ENCODE measurements around the gene FGD3. TPM values are rescaled to one million over a fixed set of nuclear protein-coding genes. Genes with fewer than 3 reads are reported as not detected.

FGD3 gene
- total RNA-seq, 2 experiments from 2014 or later = 102 to 104 TPM

DNA sequence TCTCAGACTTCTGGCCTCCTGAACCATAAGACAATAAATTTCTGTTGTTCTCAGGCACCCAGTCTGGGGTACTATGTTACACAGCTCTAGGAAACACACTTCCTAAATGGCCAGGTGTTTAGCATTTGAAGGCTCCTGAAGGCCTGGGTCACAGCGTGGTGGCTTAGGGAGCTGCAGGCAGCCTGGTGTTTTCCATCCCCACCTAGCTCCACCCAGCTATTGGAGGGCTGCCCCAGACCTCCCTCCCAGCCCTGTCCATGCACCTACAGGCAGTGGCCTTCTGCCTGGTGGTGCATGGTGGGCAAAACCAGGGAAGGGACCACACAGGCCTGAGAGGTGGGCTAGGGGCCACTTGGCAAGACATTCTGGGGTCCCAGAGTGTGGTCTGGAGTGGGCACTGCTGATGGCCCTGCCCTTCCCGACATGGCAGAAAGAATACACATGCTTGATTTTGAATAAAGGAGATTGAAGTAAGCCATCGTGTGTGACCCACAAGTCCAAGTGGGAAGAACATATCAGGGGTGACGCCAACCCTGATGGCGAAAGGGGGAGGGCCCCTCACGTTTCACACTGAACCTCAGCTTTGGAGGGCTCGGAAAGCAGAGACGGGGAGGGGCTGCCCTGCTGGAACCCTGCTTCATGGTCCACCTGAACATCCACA, 109.8 kb downstream of the FGD3 start:
- Mint-ChIP-seq H3K36me3 (ENCODE audit: low read depth) (peaks cover 14% of the 10 kb centered on the region), H3K4me1 (peaks cover 50% of the 10 kb centered on the region), H3K9me3 (no peaks in the 10 kb centered on the region), H3K27me3 (no peaks in the 10 kb centered on the region), H3K27ac (peak overlapping the region; percentile 5), H3K4me3 (peak overlapping the region; percentile 35)
- CTCF ChIA-PET = interaction anchor here (0.5 to 1.1 kb wide), 3 partner anchors 19 to 52 kb away, joined by 3 read pairs; no protein-coding TSS in a partner anchor
- DNase-seq = no peak
- POLR2A ChIA-PET = no interaction called here

GRCh38 chr9:93057703-93058354, 110.5 kb downstream of the FGD3 start:
- Mint-ChIP-seq H3K27ac (peak overlapping the region; percentile 71), H3K4me3 (peak overlapping the region; percentile 62), H3K9me3 (no peaks in the 10 kb centered on the region), H3K36me3 (ENCODE audit: low read depth) (peaks cover 18% of the 10 kb centered on the region), H3K27me3 (no peaks in the 10 kb centered on the region), H3K4me1 (peaks cover 56% of the 10 kb centered on the region)
- CTCF ChIA-PET = interaction anchor here (1.1 kb wide), 1 partner anchor 51 kb away, joined by 3 read pairs; no protein-coding TSS in a partner anchor
- POLR2A ChIA-PET = no interaction called here
- no peak for DNase-seq

- H3K4me3 Mint-ChIP-seq = peak within 1 kb of the TSS; percentile 92
Observed at GRCh38 chr9:93058355-93059010, 111.2 kb downstream of the FGD3 start, which contains the start of gene SUSD3. SUSD3 (plus strand) TSS chr9:93058701; CDS start chr9:93058743, 42 bp downstream.

DNA sequence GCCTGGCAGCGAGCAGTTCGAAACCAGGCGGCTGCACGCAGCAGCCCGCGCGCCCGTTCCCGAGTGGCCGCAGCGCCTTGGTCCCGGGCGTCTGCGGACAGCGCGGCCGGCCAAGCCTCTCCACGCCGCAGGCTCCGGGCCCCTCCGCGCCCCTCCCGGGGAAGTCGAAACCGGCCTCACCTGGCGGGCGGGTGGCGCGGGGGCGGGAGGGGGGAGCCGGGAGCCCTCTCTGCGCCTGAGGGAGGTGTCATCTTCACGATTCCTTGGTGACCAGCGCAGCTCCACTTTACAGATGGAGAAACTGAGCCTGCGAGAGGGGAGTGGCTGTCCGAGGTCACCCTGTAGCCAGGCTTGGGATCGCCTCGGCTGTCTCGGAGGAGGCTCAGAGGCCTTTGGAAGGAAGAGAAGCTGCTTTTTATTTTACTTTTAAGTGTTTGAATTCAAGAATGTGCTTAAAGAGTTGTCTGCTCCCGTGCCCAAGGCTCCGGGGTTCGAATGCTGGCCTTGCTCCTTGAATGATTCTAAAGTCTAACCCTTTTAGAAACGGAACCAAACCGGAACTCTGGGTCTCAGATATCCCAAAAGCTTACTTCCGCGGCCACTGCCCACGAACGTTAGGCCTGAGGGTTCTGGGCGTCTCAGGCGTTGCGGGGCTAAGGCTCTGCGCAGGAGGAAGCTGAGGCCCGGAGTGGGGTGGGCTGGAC, 111.8 kb downstream of the FGD3 start:
- Mint-ChIP-seq H3K27me3 (no peaks in the 10 kb centered on the region), H3K36me3 (ENCODE audit: low read depth) (peaks cover 23% of the 10 kb centered on the region), H3K9me3 (no peaks in the 10 kb centered on the region), H3K4me3 (peak overlapping the region; percentile 92), H3K4me1 (peaks cover 70% of the 10 kb centered on the region), H3K27ac (peak overlapping the region; percentile 83)
- ChIA-PET CTCF (interaction anchor here (1.2 to 2.7 kb wide), 6 partner anchors 24 to 105 kb away, joined by 3 to 16 read pairs (median 6); no protein-coding TSS in a partner anchor), POLR2A (interaction anchor here (0.5 to 3.1 kb wide), 21 partner anchors 9 to 393 kb away, joined by 3 to 39 read pairs (median 4); partner anchors contain the start of genes CARD19 and NINJ1)
- peak; percentile 46 for DNase-seq

More at GRCh38 chr9:93058355-93059010, 111.2 kb downstream of the FGD3 start, which contains the start of gene SUSD3:
- H3K27me3 Mint-ChIP-seq = no peaks in the 10 kb centered on the region
- no peaks in the 10 kb centered on the region for H3K9me3 Mint-ChIP-seq
- H3K36me3 Mint-ChIP-seq (ENCODE audit: low read depth) = peaks cover 18% of the 10 kb centered on the region
- peaks cover 63% of the 10 kb centered on the region for H3K4me1 Mint-ChIP-seq
- POLR2A ChIA-PET = interaction anchor here (0.7 to 3.1 kb wide), 13 partner anchors 8 to 93 kb away, joined by 3 to 39 read pairs (median 5); partner anchors contain the start of genes CARD19 and NINJ1
- CTCF ChIA-PET = interaction anchor here (1.2 to 2.7 kb wide), 5 partner anchors 25 to 104 kb away, joined by 3 to 16 read pairs (median 8); no protein-coding TSS in a partner anchor
- DNase-seq = peak; percentile 77
- H3K27ac Mint-ChIP-seq = peak within 1 kb of the TSS; percentile 83

DNA sequence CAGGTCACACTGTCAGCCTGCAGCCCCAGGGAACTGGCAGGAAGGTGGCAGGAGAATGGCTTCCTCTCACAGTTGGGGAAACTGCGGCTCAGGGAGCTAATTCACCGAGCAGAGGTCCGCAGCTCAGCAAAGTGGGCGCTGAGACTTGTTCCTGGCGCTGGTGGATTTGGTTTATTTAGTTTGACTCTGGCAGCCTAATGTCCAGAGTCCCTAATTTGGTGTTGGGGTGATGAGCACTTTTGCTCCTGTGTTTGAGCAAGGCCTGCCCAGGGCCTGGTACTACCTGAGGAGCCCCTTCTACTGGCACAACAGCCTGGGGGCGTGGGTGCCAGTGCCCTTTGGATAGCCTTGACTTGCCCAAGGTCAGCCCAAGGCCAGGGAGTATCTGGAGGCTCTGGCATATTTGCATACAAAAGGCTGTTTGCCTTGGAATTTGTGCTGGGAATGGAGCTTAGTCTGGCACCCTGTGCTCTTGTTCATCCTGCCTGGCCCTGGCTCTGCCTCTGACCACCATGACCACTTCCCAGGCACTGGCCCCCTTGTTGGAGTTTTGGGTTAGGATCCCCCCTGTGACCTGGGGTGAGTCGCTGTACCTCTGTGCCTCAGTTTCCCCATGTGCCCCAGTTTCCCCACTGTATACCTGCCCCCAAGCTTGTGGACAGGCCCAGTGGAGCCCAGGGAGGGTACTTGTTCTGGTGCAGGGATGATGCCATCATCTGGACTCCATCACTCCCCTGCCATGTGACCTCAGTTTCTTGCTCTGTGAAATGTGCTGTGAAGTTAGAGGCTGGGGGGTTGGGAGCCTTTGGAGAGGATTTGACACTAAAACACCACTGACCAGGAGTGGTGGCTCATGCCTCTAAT, 112.6 kb downstream of the FGD3 start:
- Mint-ChIP-seq H3K9me3 (no peaks in the 10 kb centered on the region), H3K4me1 (peaks cover 73% of the 10 kb centered on the region), H3K27me3 (no peaks in the 10 kb centered on the region), H3K4me3 (peak overlapping the region; percentile 92), H3K27ac (peak overlapping the region; percentile 83), H3K36me3 (ENCODE audit: low read depth) (peaks cover 31% of the 10 kb centered on the region)
- ChIA-PET POLR2A (interaction anchor here (0.5 to 3.1 kb wide), 24 partner anchors 8 to 392 kb away, joined by 3 to 39 read pairs (median 4); partner anchors contain the start of genes CARD19 and NINJ1), CTCF (interaction anchor here (0.9 to 2.7 kb wide), 7 partner anchors 13 to 106 kb away, joined by 3 to 16 read pairs (median 3); no protein-coding TSS in a partner anchor)
- DNase-seq = no peak

- Mint-ChIP-seq H3K4me1 (peaks cover 75% of the 10 kb centered on the region), H3K27me3 (no peaks in the 10 kb centered on the region)
- DNase-seq = no peak
Observed at GRCh38 chr9:93060746-93061259, 113.5 kb downstream of the FGD3 start.

DNA sequence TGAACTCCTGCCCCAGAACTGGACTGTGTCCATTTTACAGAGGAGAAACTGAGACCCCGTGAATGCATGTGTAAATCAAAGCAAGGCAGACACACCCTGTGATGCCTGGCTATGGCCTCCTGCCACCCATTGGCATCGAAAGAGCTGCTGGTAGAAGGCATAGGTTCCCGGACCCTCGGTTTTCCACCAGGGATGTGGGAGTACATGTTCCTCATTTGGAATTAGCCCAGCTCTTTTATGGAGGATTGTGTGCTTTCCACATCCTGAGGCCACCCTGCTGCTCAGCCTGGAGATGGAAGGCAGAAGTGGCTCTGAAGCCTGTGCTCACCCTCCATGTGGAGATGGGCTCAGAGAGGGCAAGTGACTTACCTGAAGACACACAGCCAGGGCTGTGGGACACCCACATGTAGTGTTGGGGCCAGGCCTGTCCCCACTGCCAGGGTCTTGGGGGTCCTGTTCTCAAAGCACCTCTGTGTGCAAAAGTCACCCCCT, 114.0 kb downstream of the FGD3 start:
- POLR2A ChIA-PET = interaction anchor here (0.6 to 3.1 kb wide), 9 partner anchors 11 to 107 kb away, joined by 3 to 39 read pairs (median 4); partner anchors contain the start of gene CARD19
- no peaks in the 10 kb centered on the region for H3K27me3 Mint-ChIP-seq
- H3K9me3 Mint-ChIP-seq = no peaks in the 10 kb centered on the region
- CTCF ChIA-PET = interaction anchor here (2.6 to 2.7 kb wide), 2 partner anchors 46 to 59 kb away, joined by 9 to 16 read pairs; no protein-coding TSS in a partner anchor
- no peak for DNase-seq
- peaks cover 42% of the 10 kb centered on the region for H3K36me3 Mint-ChIP-seq (ENCODE audit: low read depth)
- H3K4me1 Mint-ChIP-seq = peaks cover 79% of the 10 kb centered on the region
- peak overlapping the region; percentile 92 for H3K4me3 Mint-ChIP-seq
- H3K27ac Mint-ChIP-seq = peak overlapping the region; percentile 83

More at GRCh38 chr9:93060746-93061259, 113.5 kb downstream of the FGD3 start:
- peaks cover 38% of the 10 kb centered on the region for H3K36me3 Mint-ChIP-seq (ENCODE audit: low read depth)
- peak overlapping the region; percentile 92 for H3K4me3 Mint-ChIP-seq
- POLR2A ChIA-PET = interaction anchor here (0.6 to 3.1 kb wide), 10 partner anchors 11 to 106 kb away, joined by 3 to 39 read pairs (median 5); partner anchors contain the start of gene CARD19
- CTCF ChIA-PET = interaction anchor here (2.6 to 2.7 kb wide), 2 partner anchors 47 to 58 kb away, joined by 9 to 16 read pairs; no protein-coding TSS in a partner anchor
- H3K27ac Mint-ChIP-seq = peak overlapping the region; percentile 83
- H3K9me3 Mint-ChIP-seq = no peaks in the 10 kb centered on the region

DNA sequence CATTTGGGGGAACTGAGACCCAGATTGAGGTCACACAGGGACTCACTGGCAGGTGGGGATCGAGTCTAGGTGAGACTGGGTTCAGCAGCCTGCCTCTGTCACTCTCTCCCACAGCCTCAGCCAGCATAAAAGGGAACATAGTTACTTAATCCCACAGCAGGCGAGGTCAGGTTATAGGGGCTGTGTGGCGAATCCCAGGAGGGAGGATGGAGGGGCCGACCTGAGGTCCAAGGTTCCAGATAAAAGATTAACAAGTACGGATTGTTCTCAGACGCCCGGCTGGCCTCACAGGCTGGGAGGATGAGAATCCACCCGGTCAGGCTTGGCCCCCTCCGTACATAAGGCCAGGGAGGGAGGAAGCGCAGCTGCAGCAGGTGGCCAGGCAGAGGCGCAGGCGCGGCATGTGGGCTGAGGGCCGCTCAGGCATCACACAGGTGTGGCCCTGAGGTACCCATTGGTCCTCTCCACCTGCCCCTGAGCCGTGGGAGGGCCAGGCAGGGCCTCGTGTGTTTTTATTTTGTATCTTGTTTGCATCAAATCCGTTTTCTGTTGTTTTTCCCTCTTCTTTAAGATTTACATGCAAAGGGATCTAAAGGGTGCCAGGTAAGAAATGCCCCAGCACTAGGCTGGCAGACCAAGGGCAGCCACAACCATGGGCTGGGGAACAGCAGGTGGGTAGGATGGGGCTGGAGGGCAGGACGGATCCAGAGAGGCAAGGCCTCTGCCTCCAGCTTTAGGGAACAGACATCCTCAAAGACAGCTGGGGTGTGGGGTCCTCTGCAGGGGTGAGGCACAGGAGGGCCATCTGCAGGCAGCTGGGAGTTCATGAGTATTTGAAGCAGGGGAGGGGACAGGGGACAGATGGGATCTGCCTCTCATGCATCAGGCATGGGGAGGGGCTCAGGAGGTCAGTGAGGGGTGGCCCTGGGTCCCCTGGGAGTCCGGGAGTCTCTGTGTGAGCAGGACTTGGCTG, 114.8 kb downstream of the FGD3 start:
- H3K4me3 Mint-ChIP-seq = peak overlapping the region; percentile 11
- peaks cover 82% of the 10 kb centered on the region for H3K4me1 Mint-ChIP-seq
- peaks cover 47% of the 10 kb centered on the region for H3K36me3 Mint-ChIP-seq (ENCODE audit: low read depth)
- no peaks in the 10 kb centered on the region for H3K27me3 Mint-ChIP-seq
- CTCF ChIA-PET = interaction anchor here (0.7 to 1.0 kb wide), 2 partner anchors 33 to 47 kb away, joined by 3 read pairs; no protein-coding TSS in a partner anchor
- DNase-seq = no peak
- peak overlapping the region; percentile 83 for H3K27ac Mint-ChIP-seq
- POLR2A ChIA-PET = interaction anchor here (3.1 kb wide), 1 partner anchor 35 kb away, joined by 39 read pairs; the partner anchor contains the start of gene CARD19
- H3K9me3 Mint-ChIP-seq = no peaks in the 10 kb centered on the region

DNA sequence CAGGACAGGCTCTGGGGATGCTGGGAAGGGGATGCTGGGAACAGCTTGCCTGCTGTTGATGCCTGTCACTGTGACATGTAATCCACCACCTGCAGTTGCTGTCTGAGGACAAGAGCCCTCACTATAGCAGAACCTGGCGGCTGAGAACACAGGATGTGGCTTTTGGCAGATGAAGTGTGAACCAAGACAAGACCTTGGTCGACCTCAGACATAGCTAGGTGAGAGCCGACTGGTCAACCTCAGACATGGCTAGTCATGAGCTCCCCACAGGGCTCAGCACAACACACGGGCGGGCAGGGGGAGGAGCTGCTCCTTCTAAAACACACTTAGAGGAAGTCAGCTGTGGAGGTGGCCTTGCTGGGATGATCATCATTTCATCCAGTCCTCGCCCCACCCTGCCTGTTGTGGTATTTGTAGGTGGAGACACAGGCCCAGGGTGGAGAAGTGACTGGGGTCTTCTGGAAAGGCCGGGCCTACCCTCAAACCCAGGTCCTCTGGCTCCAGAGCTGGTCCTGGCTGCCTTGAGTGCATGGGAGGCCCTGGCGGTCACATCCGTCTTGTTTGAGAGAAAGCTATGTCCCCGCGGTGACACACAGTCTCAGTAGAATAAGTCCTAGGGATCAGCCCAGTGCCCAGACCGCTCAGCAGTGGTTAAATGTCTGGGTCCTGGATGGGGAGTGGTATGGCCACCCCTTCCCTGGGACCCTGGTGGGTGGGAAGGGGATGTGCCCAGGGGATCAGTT, 117.2 kb downstream of the FGD3 start:
- no peaks in the 10 kb centered on the region for H3K9me3 Mint-ChIP-seq
- no peaks in the 10 kb centered on the region for H3K27me3 Mint-ChIP-seq
- H3K27ac Mint-ChIP-seq = peak overlapping the region; percentile 94
- H3K4me1 Mint-ChIP-seq = peaks cover 77% of the 10 kb centered on the region
- CTCF ChIA-PET = interaction anchor here (0.6 to 3.1 kb wide), 21 partner anchors 11 to 501 kb away, joined by 3 to 20 read pairs (median 4); partner anchors contain the start of genes FAM120AOS and NINJ1
- POLR2A ChIA-PET = interaction anchor here (0.6 to 4.2 kb wide), 28 partner anchors 11 to 502 kb away, joined by 3 to 63 read pairs (median 6); partner anchors contain the start of genes CARD19 and FAM120AOS
- peak overlapping the region; percentile 74 for H3K4me3 Mint-ChIP-seq
- peaks cover 64% of the 10 kb centered on the region for H3K36me3 Mint-ChIP-seq (ENCODE audit: low read depth)
- peak; percentile 95 for DNase-seq

Data from activated CD4-positive, alpha-beta memory T cell treated with anti-CD3 and anti-CD28 coated beads, Interleukin-2, amount 10 ng/mL, durations not matched to agents 7 days and 5 days (primary cell).